Activated T-helper 1 cell treated with anti-CD3 and anti-CD28 coated beads, Interleukin-12 subunit alpha, Interleukin-12 subunit beta, Interleukin-2, Interleukin-4 antibody, amounts not matched to agents 30 ng/mL and 10 ng/mL and 1 ng/mL, durations not matched to agents 14 hours and 24 hours and 36 hours (primary cell): ENCODE measurements around the gene COL16A1. TPM values are rescaled to one million over a fixed set of nuclear protein-coding genes. Genes with fewer than 3 reads are reported as not detected.

Source experiments
- DNase-seq: peaks from one replicate; pipeline ENCODE4 v3.0.0; 2021; ENCODE audit warnings: low spot score
- H3K27ac Mint-ChIP-seq: one replicate; pipeline ENCODE4 v1.8.0; 2021; ENCODE audit warnings: mild to moderate bottlenecking, mixed read lengths
- H3K27me3 Mint-ChIP-seq: one replicate; pipeline ENCODE4 v1.8.0; 2022; ENCODE audit warnings: mild to moderate bottlenecking, moderate library complexity, mixed read lengths; ENCODE audit not compliant: insufficient read depth
- H3K36me3 Mint-ChIP-seq: one replicate; pipeline ENCODE4 v1.8.0; 2021; ENCODE audit warnings: low read depth, mixed read lengths
- H3K4me1 Mint-ChIP-seq: one replicate; pipeline ENCODE4 v1.8.0; 2021; ENCODE audit warnings: low read depth, mixed read lengths
- H3K4me3 Mint-ChIP-seq: one replicate; pipeline ENCODE4 v1.8.0; 2021; ENCODE audit warnings: mild to moderate bottlenecking, moderate library complexity, mixed read lengths
- H3K9me3 Mint-ChIP-seq: one replicate; pipeline ENCODE4 v1.8.0; 2021; ENCODE audit warnings: mixed read lengths
- intact Hi-C: fragments of 100-400 bp; cut with micrococcal nuclease; formaldehyde crosslinking; loops from one replicate; pipeline ENCODE4 v1.15.1; 2024
- total RNA-seq: library from RNA; stranded (reverse); gene quantifications from 2 replicates; pipeline ENCODE4 v1.2.3, GENCODE V29; 2022

Gene COL16A1
- total RNA-seq, 1 donor from 2014 or later, result not detected

GRCh38 chr1:31683997-31684396, 19.8 kb downstream of the COL16A1 start:
- Mint-ChIP-seq H3K27ac (no peak overlapping the region), H3K9me3 (no peaks in the 10 kb centered on the region), H3K4me1 (no peaks in the 10 kb centered on the region), H3K36me3 (no peaks in the 10 kb centered on the region), H3K4me3 (no peak overlapping the region), H3K27me3 (peaks cover 17% of the 10 kb centered on the region)
- DNase-seq, result no peak
- intact Hi-C loops, result no loop called here

- Mint-ChIP-seq H3K4me1 (no peaks in the 10 kb centered on the region), H3K36me3 (no peaks in the 10 kb centered on the region), H3K27me3 (peaks cover 13% of the 10 kb centered on the region), H3K9me3 (no peaks in the 10 kb centered on the region), H3K27ac (no peak overlapping the region), H3K4me3 (no peak overlapping the region)
- DNase-seq, result no peak
- intact Hi-C loops, result no loop called here
These were observed 22.4 kb downstream of the COL16A1 start for GRCh38 chr1:31681415-31681814.

GRCh38 chr1:31679676-31680230, 24.1 kb downstream of the COL16A1 start:
- H3K4me3 Mint-ChIP-seq, result no peak overlapping the region
- no peak overlapping the region for H3K27ac Mint-ChIP-seq
- intact Hi-C loops, result no loop called here
- no peaks in the 10 kb centered on the region for H3K36me3 Mint-ChIP-seq
- DNase-seq, result no peak
- H3K9me3 Mint-ChIP-seq, result no peaks in the 10 kb centered on the region
- H3K27me3 Mint-ChIP-seq, result peaks cover 10% of the 10 kb centered on the region
- no peaks in the 10 kb centered on the region for H3K4me1 Mint-ChIP-seq

- Mint-ChIP-seq H3K27ac (no peak overlapping the region), H3K4me3 (no peak overlapping the region), H3K4me1 (no peaks in the 10 kb centered on the region), H3K27me3 (peaks cover 10% of the 10 kb centered on the region), H3K9me3 (no peaks in the 10 kb centered on the region), H3K36me3 (no peaks in the 10 kb centered on the region)
- intact Hi-C loops, result no loop called here
- no peak for DNase-seq
These were observed 24.7 kb downstream of the COL16A1 start for GRCh38 chr1:31679091-31679490.

- intact Hi-C loops, result no loop called here
- no peaks in the 10 kb centered on the region for H3K4me1 Mint-ChIP-seq
- H3K36me3 Mint-ChIP-seq, result no peaks in the 10 kb centered on the region
- DNase-seq, result no peak
- H3K27ac Mint-ChIP-seq, result no peak overlapping the region
- no peak overlapping the region for H3K4me3 Mint-ChIP-seq
- no peaks in the 10 kb centered on the region for H3K9me3 Mint-ChIP-seq
- peaks cover 10% of the 10 kb centered on the region for H3K27me3 Mint-ChIP-seq
These were observed 25.1 kb downstream of the COL16A1 start for GRCh38 chr1:31678681-31679080.

GRCh38 chr1:31677949-31678348, 25.9 kb downstream of the COL16A1 start:
- Mint-ChIP-seq H3K4me1 (no peaks in the 10 kb centered on the region), H3K4me3 (no peak overlapping the region), H3K9me3 (no peaks in the 10 kb centered on the region), H3K27me3 (peaks cover 10% of the 10 kb centered on the region), H3K36me3 (no peaks in the 10 kb centered on the region), H3K27ac (no peak overlapping the region)
- no peak for DNase-seq
- intact Hi-C loops, result no loop called here

GRCh38 chr1:31677401-31677800, 26.4 kb downstream of the COL16A1 start:
- Mint-ChIP-seq H3K36me3 (no peaks in the 10 kb centered on the region), H3K27me3 (peaks cover 10% of the 10 kb centered on the region), H3K4me1 (no peaks in the 10 kb centered on the region), H3K4me3 (no peak overlapping the region), H3K9me3 (no peaks in the 10 kb centered on the region), H3K27ac (no peak overlapping the region)
- no peak for DNase-seq
- intact Hi-C loops, result no loop called here

- H3K9me3 Mint-ChIP-seq, result no peaks in the 10 kb centered on the region
These were observed 28.1 kb downstream of the COL16A1 start for GRCh38 chr1:31675756-31676155.

GRCh38 chr1:31675161-31675560, 28.7 kb downstream of the COL16A1 start:
- DNase-seq, result no peak
- peaks cover 19% of the 10 kb centered on the region for H3K27me3 Mint-ChIP-seq
- H3K36me3 Mint-ChIP-seq, result no peaks in the 10 kb centered on the region
- intact Hi-C loops, result no loop called here
- no peak overlapping the region for H3K27ac Mint-ChIP-seq
- peaks cover 3% of the 10 kb centered on the region for H3K4me1 Mint-ChIP-seq
- H3K4me3 Mint-ChIP-seq, result no peak overlapping the region
- H3K9me3 Mint-ChIP-seq, result no peaks in the 10 kb centered on the region

More at GRCh38 chr1:31675756-31676155, 28.1 kb downstream of the COL16A1 start:
- Mint-ChIP-seq H3K27me3 (peaks cover 15% of the 10 kb centered on the region), H3K36me3 (no peaks in the 10 kb centered on the region), H3K4me3 (no peak overlapping the region), H3K4me1 (no peaks in the 10 kb centered on the region), H3K27ac (no peak overlapping the region)
- intact Hi-C loops, result no loop called here
- DNase-seq, result no peak

- H3K9me3 Mint-ChIP-seq, result no peaks in the 10 kb centered on the region
- no peak for DNase-seq
- H3K4me3 Mint-ChIP-seq, result no peak overlapping the region
These were observed 29.2 kb downstream of the COL16A1 start for GRCh38 chr1:31674626-31675025.

GRCh38 chr1:31673433-31673832, 30.4 kb downstream of the COL16A1 start:
- Mint-ChIP-seq H3K36me3 (no peaks in the 10 kb centered on the region), H3K4me1 (peaks cover 6% of the 10 kb centered on the region), H3K9me3 (no peaks in the 10 kb centered on the region), H3K27ac (no peak overlapping the region), H3K4me3 (no peak overlapping the region), H3K27me3 (peaks cover 22% of the 10 kb centered on the region)
- no peak for DNase-seq
- intact Hi-C loops, result no loop called here

More at GRCh38 chr1:31674626-31675025, 29.2 kb downstream of the COL16A1 start:
- intact Hi-C loops, result no loop called here
- Mint-ChIP-seq H3K36me3 (no peaks in the 10 kb centered on the region), H3K4me1 (peaks cover 6% of the 10 kb centered on the region), H3K27ac (no peak overlapping the region), H3K27me3 (peaks cover 23% of the 10 kb centered on the region)

GRCh38 chr1:31672986-31673385, 30.8 kb downstream of the COL16A1 start:
- no peak for DNase-seq
- H3K36me3 Mint-ChIP-seq, result no peaks in the 10 kb centered on the region
- H3K4me3 Mint-ChIP-seq, result no peak overlapping the region
- peaks cover 6% of the 10 kb centered on the region for H3K4me1 Mint-ChIP-seq
- no peak overlapping the region for H3K27ac Mint-ChIP-seq
- peaks cover 22% of the 10 kb centered on the region for H3K27me3 Mint-ChIP-seq
- intact Hi-C loops, result no loop called here
- H3K9me3 Mint-ChIP-seq, result no peaks in the 10 kb centered on the region

- H3K9me3 Mint-ChIP-seq, result no peaks in the 10 kb centered on the region
- H3K27ac Mint-ChIP-seq, result no peak overlapping the region
- peaks cover 22% of the 10 kb centered on the region for H3K27me3 Mint-ChIP-seq
- no peak overlapping the region for H3K4me3 Mint-ChIP-seq
- DNase-seq, result no peak
- no peaks in the 10 kb centered on the region for H3K36me3 Mint-ChIP-seq
- intact Hi-C loops, result no loop called here
- H3K4me1 Mint-ChIP-seq, result peaks cover 6% of the 10 kb centered on the region
These were observed 32.1 kb downstream of the COL16A1 start for GRCh38 chr1:31671561-31672201.

- Mint-ChIP-seq H3K27me3 (peaks cover 25% of the 10 kb centered on the region), H3K27ac (no peak overlapping the region), H3K4me3 (no peak overlapping the region), H3K4me1 (peaks cover 6% of the 10 kb centered on the region), H3K9me3 (no peaks in the 10 kb centered on the region), H3K36me3 (no peaks in the 10 kb centered on the region)
- no peak for DNase-seq
- intact Hi-C loops, result no loop called here
These were observed 32.7 kb downstream of the COL16A1 start for GRCh38 chr1:31671147-31671546.
